K562 (cell line): ENCODE measurements around the gene RETN. TPM values are rescaled to one million over a fixed set of nuclear protein-coding genes. Genes with fewer than 3 reads are reported as not detected.

ENCODE experiments used
- ATF7 ChIP-seq: fragments of 450-650 bp; IDR thresholded peaks from 2 replicates; pipeline ENCODE4 v1.7.1; 2014; ENCODE audit warnings: mild to moderate bottlenecking, moderate library complexity
- BDP1 ChIP-seq: IDR thresholded peaks from 3 replicates; pipeline ENCODE4 v1.6.1; 2011; ENCODE audit not compliant: insufficient read length, insufficient read depth
- C11orf30 ChIP-seq: fragments of 450-650 bp; IDR thresholded peaks from 2 replicates; pipeline ENCODE4 v1.6.1; 2016; ENCODE audit warnings: low read depth, mild to moderate bottlenecking
- CBFB ChIP-seq: sonication (generic); formaldehyde crosslinking; IDR thresholded peaks from 2 replicates; pipeline ENCODE4 v1.4.0; 2020; ENCODE audit warnings: mild to moderate bottlenecking, missing genetic modification reagents
- CCNT2 ChIP-seq: IDR thresholded peaks from 2 replicates; pipeline ENCODE4 v1.6.1; 2011; ENCODE audit warnings: borderline replicate concordance, low read depth, mild to moderate bottlenecking, moderate library complexity, mixed read lengths, low read length; ENCODE audit not compliant: insufficient read length; ENCODE audit errors: extremely low read depth
- CHCHD3 ChIP-seq: fragments of 250-450 bp; sonication (Bioruptor Pico); IDR thresholded peaks from 2 replicates; pipeline ENCODE4 v2.1.2; 2022; ENCODE audit warnings: mild to moderate bottlenecking
- ELK1 ChIP-seq: sonication (generic); formaldehyde crosslinking; IDR thresholded peaks from 2 replicates; pipeline ENCODE4 v1.8.1; 2022; ENCODE audit warnings: missing genetic modification reagents
- ETV1 ChIP-seq: fragments of 450-650 bp; conservative IDR thresholded peaks from 2 replicates; pipeline ENCODE4 v1.6.1; 2016; ENCODE audit warnings: missing genetic modification characterization, control low read depth, low read depth, missing compliant biosample characterization
- GTF2E2 ChIP-seq: fragments of 200-800 bp; sonication (Bioruptor generic); IDR thresholded peaks from 2 replicates; pipeline ENCODE4 v1.6.1; 2016; ENCODE audit warnings: missing genetic modification characterization, missing compliant biosample characterization
- HDAC8 ChIP-seq: fragments of 450-650 bp; IDR thresholded peaks from 2 replicates; pipeline ENCODE4 v1.6.1; 2016; ENCODE audit warnings: mild to moderate bottlenecking, missing genetic modification characterization, moderate library complexity, missing compliant biosample characterization
- HOXB6 ChIP-seq: fragments of 250-450 bp; sonication (Bioruptor Pico); IDR thresholded peaks from 2 replicates; pipeline ENCODE4 v1.5.1; 2022; ENCODE audit warnings: mild to moderate bottlenecking, borderline replicate concordance
- NCOA1 ChIP-seq: fragments of 450-650 bp; IDR thresholded peaks from 2 replicates; pipeline ENCODE4 v1.6.1; 2016; ENCODE audit warnings: low read depth
- NR1H2 ChIP-seq: sonication (generic); formaldehyde crosslinking; IDR thresholded peaks from 2 replicates; pipeline ENCODE4 v1.4.0; 2020; ENCODE audit warnings: mild to moderate bottlenecking, missing genetic modification reagents
- NR2F6 ChIP-seq: fragments of 450-650 bp; formaldehyde crosslinking; IDR thresholded peaks from 2 replicates; pipeline ENCODE4 v1.4.0; 2020; ENCODE audit warnings: mild to moderate bottlenecking
- PKNOX1 ChIP-seq: fragments of 450-650 bp; IDR thresholded peaks from 2 replicates; pipeline ENCODE4 v1.6.1; 2016
- RFX5 ChIP-seq: IDR thresholded peaks from 2 replicates; pipeline ENCODE4 v1.6.1; 2011; ENCODE audit warnings: low read depth, mild to moderate bottlenecking, improper control_type of control experiment, low read length
- polyA plus RNA-seq, 8 experiments: library from polyadenylated mRNA; depleted of rRNA in 4 of 8; stranded (reverse) in 5 of 8; unstranded in 3 of 8; fragments of >200 nt; fragmentation: Nextera tagmentation in 2 of 8; fragmentation: Illumina TruSeq in 1 of 8; extraction: Ambion mirVana in 2 of 8; extraction: Trizol in 1 of 8; gene quantifications; 2 replicates each; pipeline versions ENCODE4 v1.2.1 to v1.2.3, GENCODE V29; 2011 to 2014; ENCODE audit warnings: inconsistent platforms in 1 of 8, missing spikeins in 1 of 8
- total RNA-seq, 7 experiments: library from RNA; depleted of rRNA in 6 of 7; stranded (reverse); fragments of >200 nt in 6 of 7; fragmentation: Illumina TruSeq in 2 of 7; extraction: Trizol in 2 of 7; gene quantifications; 2 replicates each; pipeline versions ENCODE4 v1.2.1 to v1.2.3, GENCODE V29; 2011 to 2021; ENCODE audit warnings: low replicate concordance in 1 of 7
- TF ChIP-seq, protein P1 (sequence below), 2 experiments: fragments of 200-800 bp in 1 of 2; sonication (Bioruptor generic) in 1 of 2; sonication (generic) in 1 of 2; formaldehyde crosslinking in 1 of 2; IDR thresholded peaks in 1 of 2; conservative IDR thresholded peaks in 1 of 2; 2 replicates each; pipeline versions ENCODE4 v1.5.0 to v1.6.1; 2016 to 2020; ENCODE audit warnings: missing compliant biosample characterization in 1 of 2, missing genetic modification characterization in 1 of 2, missing genetic modification reagents in 1 of 2
- TF ChIP-seq, protein P2 (sequence below): conservative IDR thresholded peaks from 2 replicates; pipeline ENCODE4 v1.6.1; 2011; ENCODE audit warnings: low read depth, mild to moderate bottlenecking, low read length; ENCODE audit not compliant: control insufficient read depth
- TF ChIP-seq, protein P3 (sequence below): fragments of 450-650 bp; IDR thresholded peaks from 2 replicates; pipeline ENCODE4 v1.6.1; 2017; ENCODE audit warnings: mild to moderate bottlenecking, moderate library complexity

Gene RETN
- total and polyA plus RNA-seq, 9 of the 15 experiments (the other 6 are each of a cell fraction or from before 2014, with no cell fraction given): not detected

DNA sequence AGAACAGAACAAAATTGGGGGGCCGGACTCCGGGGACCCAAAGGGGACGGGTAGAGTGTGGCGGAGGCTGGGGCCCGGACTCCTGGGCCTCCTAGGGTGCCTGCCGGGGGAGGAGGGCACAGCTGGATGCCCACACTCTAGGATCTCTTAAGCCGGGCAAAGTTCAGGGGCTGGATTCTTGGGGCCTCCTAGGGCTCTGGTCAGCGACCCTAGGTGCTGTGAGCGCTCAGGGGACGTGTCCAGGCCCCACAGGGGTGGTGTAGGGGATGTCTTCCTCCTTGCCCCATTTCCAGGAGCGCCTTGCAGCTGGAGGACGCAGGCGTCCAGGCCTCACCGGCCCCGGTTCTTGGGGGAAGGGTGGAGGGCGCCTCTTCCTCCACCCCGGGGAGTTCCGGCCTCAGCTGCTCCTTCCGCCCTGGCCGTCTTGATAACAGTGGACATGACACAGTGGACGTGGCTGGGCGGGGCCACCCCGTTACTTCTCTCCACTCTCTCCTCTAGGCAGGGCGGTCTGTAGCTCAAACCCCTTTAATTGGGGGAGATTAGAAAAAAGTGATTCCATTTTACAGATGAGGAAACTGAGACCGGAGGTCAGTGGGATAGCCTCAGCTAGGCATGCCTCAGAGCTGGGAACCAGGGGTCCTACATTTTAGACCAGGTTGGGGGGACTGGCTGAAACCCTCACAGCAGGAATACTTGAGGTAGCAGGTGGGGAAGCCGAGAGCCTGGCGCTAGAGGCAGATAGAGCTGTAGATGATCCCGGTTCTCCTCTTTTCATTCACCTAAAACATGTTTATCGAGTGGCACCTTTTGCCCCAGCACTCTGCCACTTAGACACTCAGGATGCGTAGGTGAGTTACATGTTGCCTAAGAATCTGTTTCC, 31.2 kb upstream of the RETN start (continued):
- TF ChIP-seq PKNOX1: peak; percentile 64
- TF ChIP-seq ELK1 (CRISPR knock-in tag): no peak
- peak; percentile 98 for TF ChIP-seq ETV1 (tag)
- TF ChIP-seq GTF2E2 (tag): peak; percentile 82; the same call in 1 of the 2 replicates
- no peak for TF ChIP-seq CCNT2
- no peak for TF ChIP-seq C11orf30
- no peak for TF ChIP-seq NR1H2 (CRISPR knock-in tag)
- TF ChIP-seq BDP1: no peak
- TF ChIP-seq CHCHD3 (CRISPR knock-in tag): no peak
- TF ChIP-seq NCOA1: 0 out of 2 replicates have a peak, but pooled peaks have one; percentile 68
- no peak for TF ChIP-seq HOXB6 (CRISPR knock-in tag)
- TF ChIP-seq, protein P1, sequence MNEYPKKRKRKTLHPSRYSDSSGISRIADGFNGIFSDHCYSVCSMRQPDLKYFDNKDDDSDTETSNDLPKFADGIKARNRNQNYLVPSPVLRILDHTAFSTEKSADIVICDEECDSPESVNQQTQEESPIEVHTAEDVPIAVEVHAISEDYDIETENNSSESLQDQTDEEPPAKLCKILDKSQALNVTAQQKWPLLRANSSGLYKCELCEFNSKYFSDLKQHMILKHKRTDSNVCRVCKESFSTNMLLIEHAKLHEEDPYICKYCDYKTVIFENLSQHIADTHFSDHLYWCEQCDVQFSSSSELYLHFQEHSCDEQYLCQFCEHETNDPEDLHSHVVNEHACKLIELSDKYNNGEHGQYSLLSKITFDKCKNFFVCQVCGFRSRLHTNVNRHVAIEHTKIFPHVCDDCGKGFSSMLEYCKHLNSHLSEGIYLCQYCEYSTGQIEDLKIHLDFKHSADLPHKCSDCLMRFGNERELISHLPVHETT (CRISPR knock-in tag; conservative IDR thresholded peaks at IDR 0.05 in 1 of 2, IDR thresholded peaks at IDR 0.05 in 1 of 2): peak in 1 of 2 experiments; percentile 63; a peak in 1 of 4 replicates
- no peak for TF ChIP-seq CBFB
- TF ChIP-seq ATF7: peak; percentile 57
- TF ChIP-seq RFX5: no peak
- no peak for TF ChIP-seq HDAC8 (tag)
- TF ChIP-seq, protein P2, sequence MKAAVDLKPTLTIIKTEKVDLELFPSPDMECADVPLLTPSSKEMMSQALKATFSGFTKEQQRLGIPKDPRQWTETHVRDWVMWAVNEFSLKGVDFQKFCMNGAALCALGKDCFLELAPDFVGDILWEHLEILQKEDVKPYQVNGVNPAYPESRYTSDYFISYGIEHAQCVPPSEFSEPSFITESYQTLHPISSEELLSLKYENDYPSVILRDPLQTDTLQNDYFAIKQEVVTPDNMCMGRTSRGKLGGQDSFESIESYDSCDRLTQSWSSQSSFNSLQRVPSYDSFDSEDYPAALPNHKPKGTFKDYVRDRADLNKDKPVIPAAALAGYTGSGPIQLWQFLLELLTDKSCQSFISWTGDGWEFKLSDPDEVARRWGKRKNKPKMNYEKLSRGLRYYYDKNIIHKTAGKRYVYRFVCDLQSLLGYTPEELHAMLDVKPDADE: peak; percentile 64; the same call in 1 of the 2 replicates
- TF ChIP-seq NR2F6 (CRISPR knock-in tag): no peak
- TF ChIP-seq, protein P3, sequence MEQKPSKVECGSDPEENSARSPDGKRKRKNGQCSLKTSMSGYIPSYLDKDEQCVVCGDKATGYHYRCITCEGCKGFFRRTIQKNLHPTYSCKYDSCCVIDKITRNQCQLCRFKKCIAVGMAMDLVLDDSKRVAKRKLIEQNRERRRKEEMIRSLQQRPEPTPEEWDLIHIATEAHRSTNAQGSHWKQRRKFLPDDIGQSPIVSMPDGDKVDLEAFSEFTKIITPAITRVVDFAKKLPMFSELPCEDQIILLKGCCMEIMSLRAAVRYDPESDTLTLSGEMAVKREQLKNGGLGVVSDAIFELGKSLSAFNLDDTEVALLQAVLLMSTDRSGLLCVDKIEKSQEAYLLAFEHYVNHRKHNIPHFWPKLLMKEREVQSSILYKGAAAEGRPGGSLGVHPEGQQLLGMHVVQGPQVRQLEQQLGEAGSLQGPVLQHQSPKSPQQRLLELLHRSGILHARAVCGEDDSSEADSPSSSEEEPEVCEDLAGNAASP: no peak
